HepG2 (cell line): ENCODE measurements around the gene PSMB4. TPM values are rescaled to one million over a fixed set of nuclear protein-coding genes. Genes with fewer than 3 reads are reported as not detected.

Experiments
- ATAD3A ChIP-seq: sonication (generic); formaldehyde crosslinking; IDR thresholded peaks from 2 replicates; pipeline ENCODE4 v1.4.0; 2020; ENCODE audit warnings: missing genetic modification reagents
- EP300 ChIP-seq, 3 experiments: sonication (generic) in 1 of 3; formaldehyde crosslinking in 1 of 3; IDR thresholded peaks; 2 replicates each; pipeline versions ENCODE4 v1.5.1 to v1.6.1; 2011 to 2020; ENCODE audit warnings: low read depth in 2 of 3, low read length in 2 of 3, borderline replicate concordance in 1 of 3, improper control_type of control experiment in 1 of 3, mild to moderate bottlenecking in 1 of 3, missing genetic modification reagents in 1 of 3, moderate library complexity in 1 of 3
- FOXC1 ChIP-seq: sonication (generic); formaldehyde crosslinking; IDR thresholded peaks from 2 replicates; pipeline ENCODE4 v1.8.0; 2022; ENCODE audit warnings: mild to moderate bottlenecking, missing genetic modification reagents, borderline replicate concordance
- GMEB1 ChIP-seq: sonication (generic); formaldehyde crosslinking; IDR thresholded peaks from 2 replicates; pipeline ENCODE4 v1.5.1; 2020; ENCODE audit warnings: missing genetic modification reagents, mild to moderate bottlenecking, borderline replicate concordance
- NFYC ChIP-seq: IDR thresholded peaks from 2 replicates; pipeline ENCODE4 v1.6.1; 2016; ENCODE audit warnings: missing genetic modification reagents, missing compliant biosample characterization
- SALL2 ChIP-seq: sonication (generic); formaldehyde crosslinking; IDR thresholded peaks from 2 replicates; pipeline ENCODE4 v1.8.1; 2023; ENCODE audit warnings: mild to moderate bottlenecking, missing genetic modification reagents, inconsistent platforms
- ZBTB38 ChIP-seq: sonication (generic); formaldehyde crosslinking; IDR thresholded peaks from 2 replicates; pipeline ENCODE4 v1.5.1; 2020; ENCODE audit warnings: mild to moderate bottlenecking, missing genetic modification reagents
- ZC3H4 ChIP-seq: sonication (generic); formaldehyde crosslinking; IDR thresholded peaks from 2 replicates; pipeline ENCODE4 v1.4.0; 2020; ENCODE audit warnings: missing genetic modification reagents, borderline replicate concordance
- ZNF644 ChIP-seq: IDR thresholded peaks from 2 replicates; pipeline ENCODE4 v1.6.1; 2016; ENCODE audit warnings: low read depth
- polyA plus RNA-seq, 8 experiments: library from polyadenylated mRNA; depleted of rRNA in 3 of 8; stranded (reverse) in 7 of 8; unstranded in 1 of 8; fragments of >200 nt; fragmentation: Illumina TruSeq in 4 of 8; extraction: Trizol in 4 of 8; gene quantifications; 2 replicates each; pipeline versions ENCODE4 v1.2.1 to v1.2.3, GENCODE V29; 2011 to 2016; ENCODE audit warnings: low read depth in 4 of 8, missing spikeins in 1 of 8, mixed read lengths in 1 of 8; ENCODE audit not compliant: insufficient read depth in 1 of 8
- total RNA-seq, 5 experiments: library from RNA; depleted of rRNA; stranded (reverse); fragments of >200 nt; fragmentation: Illumina TruSeq; extraction: Trizol; gene quantifications; 2 replicates each; pipeline ENCODE4 v1.2.3, GENCODE V29; 2016; ENCODE audit warnings: low read depth in 1 of 5
- TF ChIP-seq, protein P1 (sequence below), 2 experiments: fragments of 450-650 bp in 1 of 2; sonication (generic) in 1 of 2; formaldehyde crosslinking in 1 of 2; IDR thresholded peaks; 2 replicates each; pipeline versions ENCODE4 v1.6.1 to v1.8.0; 2016 to 2022; ENCODE audit warnings: antibody characterized with exemption in 1 of 2, mild to moderate bottlenecking in 1 of 2, missing genetic modification reagents in 1 of 2
- TF ChIP-seq, protein P2 (sequence below): sonication (generic); formaldehyde crosslinking; IDR thresholded peaks from 2 replicates; pipeline ENCODE4 v1.4.0; 2020; ENCODE audit warnings: missing genetic modification reagents

The PSMB4 gene
- total and polyA plus RNA-seq, 2 of the 13 experiments (the other 11 are each of a cell fraction or from before 2014, with no cell fraction given) = 336 to 383 TPM

DNA sequence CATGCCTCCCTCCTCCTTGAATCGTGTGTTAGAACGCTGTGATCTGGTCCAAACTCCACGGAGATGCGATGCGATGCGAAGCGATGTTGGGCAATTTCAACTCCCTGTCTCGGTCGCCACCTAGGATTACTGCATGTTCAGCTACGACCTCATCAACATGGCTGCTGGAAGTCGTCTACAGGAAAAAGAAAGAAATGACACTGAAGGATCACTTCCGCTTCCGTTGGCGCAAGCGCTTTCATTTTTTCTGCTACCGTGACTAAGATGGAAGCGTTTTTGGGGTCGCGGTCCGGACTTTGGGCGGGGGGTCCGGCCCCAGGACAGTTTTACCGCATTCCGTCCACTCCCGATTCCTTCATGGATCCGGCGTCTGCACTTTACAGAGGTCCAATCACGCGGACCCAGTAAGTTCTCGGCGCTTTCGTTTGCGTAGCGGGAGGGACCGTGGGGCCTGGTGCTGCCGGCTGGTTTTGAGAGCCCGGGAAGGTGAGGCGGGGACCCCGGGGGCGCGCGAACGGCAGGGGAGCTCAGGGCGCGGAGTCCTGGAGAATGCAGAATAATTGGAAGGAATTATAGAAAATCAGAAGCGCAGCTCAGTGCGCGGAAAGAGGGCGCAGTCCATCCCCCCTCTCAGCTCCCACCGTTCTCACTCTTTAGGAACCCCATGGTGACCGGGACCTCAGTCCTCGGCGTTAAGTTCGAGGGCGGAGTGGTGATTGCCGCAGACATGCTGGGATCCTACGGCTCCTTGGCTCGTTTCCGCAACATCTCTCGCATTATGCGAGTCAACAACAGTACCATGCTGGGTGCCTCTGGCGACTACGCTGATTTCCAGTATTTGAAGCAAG, at the start of gene PSMB4 (continued):
- TF ChIP-seq, protein P1, sequence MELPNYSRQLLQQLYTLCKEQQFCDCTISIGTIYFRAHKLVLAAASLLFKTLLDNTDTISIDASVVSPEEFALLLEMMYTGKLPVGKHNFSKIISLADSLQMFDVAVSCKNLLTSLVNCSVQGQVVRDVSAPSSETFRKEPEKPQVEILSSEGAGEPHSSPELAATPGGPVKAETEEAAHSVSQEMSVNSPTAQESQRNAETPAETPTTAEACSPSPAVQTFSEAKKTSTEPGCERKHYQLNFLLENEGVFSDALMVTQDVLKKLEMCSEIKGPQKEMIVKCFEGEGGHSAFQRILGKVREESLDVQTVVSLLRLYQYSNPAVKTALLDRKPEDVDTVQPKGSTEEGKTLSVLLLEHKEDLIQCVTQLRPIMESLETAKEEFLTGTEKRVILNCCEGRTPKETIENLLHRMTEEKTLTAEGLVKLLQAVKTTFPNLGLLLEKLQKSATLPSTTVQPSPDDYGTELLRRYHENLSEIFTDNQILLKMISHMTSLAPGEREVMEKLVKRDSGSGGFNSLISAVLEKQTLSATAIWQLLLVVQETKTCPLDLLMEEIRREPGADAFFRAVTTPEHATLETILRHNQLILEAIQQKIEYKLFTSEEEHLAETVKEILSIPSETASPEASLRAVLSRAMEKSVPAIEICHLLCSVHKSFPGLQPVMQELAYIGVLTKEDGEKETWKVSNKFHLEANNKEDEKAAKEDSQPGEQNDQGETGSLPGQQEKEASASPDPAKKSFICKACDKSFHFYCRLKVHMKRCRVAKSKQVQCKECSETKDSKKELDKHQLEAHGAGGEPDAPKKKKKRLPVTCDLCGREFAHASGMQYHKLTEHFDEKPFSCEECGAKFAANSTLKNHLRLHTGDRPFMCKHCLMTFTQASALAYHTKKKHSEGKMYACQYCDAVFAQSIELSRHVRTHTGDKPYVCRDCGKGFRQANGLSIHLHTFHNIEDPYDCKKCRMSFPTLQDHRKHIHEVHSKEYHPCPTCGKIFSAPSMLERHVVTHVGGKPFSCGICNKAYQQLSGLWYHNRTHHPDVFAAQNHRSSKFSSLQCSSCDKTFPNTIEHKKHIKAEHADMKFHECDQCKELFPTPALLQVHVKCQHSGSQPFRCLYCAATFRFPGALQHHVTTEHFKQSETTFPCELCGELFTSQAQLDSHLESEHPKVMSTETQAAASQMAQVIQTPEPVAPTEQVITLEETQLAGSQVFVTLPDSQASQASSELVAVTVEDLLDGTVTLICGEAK (IDR thresholded peaks at IDR 0.05) = peak; percentile 81
- TF ChIP-seq, protein P1 (CRISPR knock-in tag; IDR thresholded peaks at IDR 0.05) = peak; percentile 48; the same call in 1 of the 2 replicates
- TF ChIP-seq, protein P2, sequence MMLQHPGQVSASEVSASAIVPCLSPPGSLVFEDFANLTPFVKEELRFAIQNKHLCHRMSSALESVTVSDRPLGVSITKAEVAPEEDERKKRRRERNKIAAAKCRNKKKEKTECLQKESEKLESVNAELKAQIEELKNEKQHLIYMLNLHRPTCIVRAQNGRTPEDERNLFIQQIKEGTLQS = 0 out of 2 replicates have a peak, but pooled peaks have one; percentile 16
- TF ChIP-seq FOXC1 (CRISPR knock-in tag) (peak; percentile 41; the same call in 1 of the 2 replicates), ATAD3A (CRISPR knock-in tag) (no peak), NFYC (peak; percentile 24; the same call in 1 of the 2 replicates), ZNF644 (CRISPR knock-in tag) (no peak), GMEB1 (CRISPR knock-in tag) (peak; percentile 55; the same call in 1 of the 2 replicates), ZBTB38 (CRISPR knock-in tag) (peak; percentile 13; the same call in 1 of the 2 replicates), EP300 (IDR thresholded peaks at IDR 0.05; ENCODE audit: low read depth in 2 of 2, low read length in 2 of 2) (0 out of 4 replicates have a peak, but pooled peaks of 1 of the 2 experiments have one; percentile 4), EP300 (CRISPR knock-in tag; IDR thresholded peaks at IDR 0.05; ENCODE audit: borderline replicate concordance) (no peak), SALL2 (CRISPR knock-in tag) (0 out of 2 replicates have a peak, but pooled peaks have one; percentile 19), ZC3H4 (CRISPR knock-in tag) (no peak)
